Upper lobe of right lung (tissue), 1 donor: Measurements from ENCODE around the gene ETF1. TPM values are rescaled to one million over a fixed set of nuclear protein-coding genes. Genes with fewer than 3 reads are reported as not detected.

Experiments
- ATAC-seq: fragments of 200-7000 bp; cut with Tn5 transposase; one replicate; pipeline ENCODE4 v1.9.1; 2020; ENCODE audit warnings: mild to moderate bottlenecking, moderate library complexity
- DNase-seq: peaks from one replicate; pipeline ENCODE4 v3.0.0-alpha.2; 2020
- H3K27ac ChIP-seq: fragments of 200-600 bp; one replicate; pipeline ENCODE4 v1.8.0; 2022
- H3K27me3 ChIP-seq: fragments of 200-600 bp; one replicate; pipeline ENCODE4 v1.8.0; 2022; ENCODE audit warnings: mild to moderate bottlenecking
- H3K36me3 ChIP-seq: fragments of 200-600 bp; one replicate; pipeline ENCODE4 v1.8.0; 2022
- H3K4me1 ChIP-seq: fragments of 200-600 bp; one replicate; pipeline ENCODE4 v1.8.0; 2022
- H3K4me3 ChIP-seq: fragments of 200-600 bp; one replicate; pipeline ENCODE4 v1.8.0; 2022; ENCODE audit warnings: mild to moderate bottlenecking
- H3K9me3 ChIP-seq: fragments of 200-600 bp; one replicate; pipeline ENCODE4 v1.8.0; 2022
- CTCF ChIP-seq: fragments of 200-600 bp; IDR thresholded peaks from one replicate; pipeline ENCODE4 v1.8.0; 2022; ENCODE audit warnings: antibody characterized with exemption
- intact Hi-C: fragments of 100-400 bp; cut with DNase I; formaldehyde crosslinking; loops from one replicate; pipeline ENCODE4 v1.11.0; 2022
- total RNA-seq: library from RNA; stranded (reverse); fragmentation: NEBNext Ultra II Directional; extraction: Animal tissue kit (Norgen Biotek cat#: 25700); gene quantifications from one replicate; pipeline ENCODE4 v1.2.1, GENCODE V29; 2021
- donor health status: DM: no; HTN: yes; CAD: no; lungs with severe emphysema.

ETF1 gene
- total RNA-seq, 1 donor from 2014 or later = 114 TPM

- TF ChIP-seq CTCF = no peak
- Histone ChIP-seq H3K36me3 (peaks cover 17% of the 10 kb centered on the region), H3K27ac (no peak overlapping the region), H3K9me3 (no peaks in the 10 kb centered on the region), H3K4me3 (no peak overlapping the region), H3K4me1 (peaks cover 34% of the 10 kb centered on the region), H3K27me3 (no peaks in the 10 kb centered on the region)
- ATAC-seq (no peak), DNase-seq (no peak)
- intact Hi-C loops = no loop called here
These were observed 8.8 kb downstream of the ETF1 start for GRCh38 chr5:138533973-138534941.

GRCh38 chr5:138529812-138530211 is 13.2 kb downstream of the ETF1 start:
- Histone ChIP-seq H3K27me3 (no peaks in the 10 kb centered on the region), H3K4me3 (no peak overlapping the region), H3K36me3 (peaks cover 8% of the 10 kb centered on the region), H3K27ac (no peak overlapping the region), H3K9me3 (no peaks in the 10 kb centered on the region), H3K4me1 (peaks cover 35% of the 10 kb centered on the region)
- intact Hi-C loops = no loop called here
- ATAC-seq (peak; percentile 29), DNase-seq (no peak)
- TF ChIP-seq CTCF = no peak

- Histone ChIP-seq H3K4me3 (no peak overlapping the region), H3K27me3 (no peaks in the 10 kb centered on the region), H3K9me3 (no peaks in the 10 kb centered on the region), H3K36me3 (peaks cover 8% of the 10 kb centered on the region), H3K27ac (no peak overlapping the region), H3K4me1 (peaks cover 27% of the 10 kb centered on the region)
- DNase-seq (no peak), ATAC-seq (no peak)
- no peak for TF ChIP-seq CTCF
- intact Hi-C loops = no loop called here
These were observed 14.1 kb downstream of the ETF1 start for GRCh38 chr5:138528744-138529469.

GRCh38 chr5:138528208-138528607 is 14.8 kb downstream of the ETF1 start:
- Histone ChIP-seq H3K9me3 (no peaks in the 10 kb centered on the region), H3K4me3 (no peak overlapping the region), H3K27ac (no peak overlapping the region), H3K4me1 (peaks cover 25% of the 10 kb centered on the region), H3K36me3 (peaks cover 8% of the 10 kb centered on the region), H3K27me3 (no peaks in the 10 kb centered on the region)
- ATAC-seq = peak; percentile 78
- intact Hi-C loops = no loop called here
- no peak for DNase-seq
- TF ChIP-seq CTCF = no peak

- ATAC-seq = no peak
- no peak for DNase-seq
- no peak for TF ChIP-seq CTCF
- Histone ChIP-seq H3K27me3 (no peaks in the 10 kb centered on the region), H3K4me3 (no peak overlapping the region), H3K27ac (no peak overlapping the region), H3K36me3 (peaks cover 8% of the 10 kb centered on the region), H3K4me1 (peaks cover 24% of the 10 kb centered on the region), H3K9me3 (no peaks in the 10 kb centered on the region)
- intact Hi-C loops = no loop called here
These were observed 15.9 kb downstream of the ETF1 start for GRCh38 chr5:138527170-138527569.
